PFSK-1 (cell line): ENCODE measurements around the gene SGSH.

Source experiments
- FOXP2 ChIP-seq: optimal IDR thresholded peaks from 2 replicates; pipeline ENCODE3; 2011; ENCODE audit warnings: borderline replicate concordance, control low read depth, inconsistent platforms; ENCODE audit not compliant: insufficient read depth; ENCODE audit errors: extremely low read length, extremely low read depth
- POLR2AphosphoS5 ChIP-seq: IDR thresholded peaks from 2 replicates; pipeline ENCODE4 v1.6.1; 2012; ENCODE audit warnings: low read depth, mild to moderate bottlenecking, control low read depth, low read length, moderate library complexity
- REST ChIP-seq, 2 experiments: IDR thresholded peaks; 2 replicates each; pipeline versions ENCODE4 v1.6.1 to v1.8.0; 2011 to 2012; ENCODE audit warnings: low read depth in 2 of 2, low read length in 2 of 2, control low read depth in 1 of 2, inconsistent platforms in 1 of 2, mild to moderate bottlenecking in 1 of 2, moderate library complexity in 1 of 2; ENCODE audit not compliant: insufficient read depth in 1 of 2
- SIN3A ChIP-seq: IDR thresholded peaks from 2 replicates; pipeline ENCODE4 v1.6.1; 2012; ENCODE audit warnings: mild to moderate bottlenecking, low read length, moderate library complexity, borderline replicate concordance; ENCODE audit not compliant: insufficient read depth
- TAF1 ChIP-seq: IDR thresholded peaks from 2 replicates; pipeline ENCODE4 v1.6.1; 2012; ENCODE audit warnings: low read length, control low read depth, borderline replicate concordance; ENCODE audit not compliant: insufficient read depth

The SGSH gene

DNA sequence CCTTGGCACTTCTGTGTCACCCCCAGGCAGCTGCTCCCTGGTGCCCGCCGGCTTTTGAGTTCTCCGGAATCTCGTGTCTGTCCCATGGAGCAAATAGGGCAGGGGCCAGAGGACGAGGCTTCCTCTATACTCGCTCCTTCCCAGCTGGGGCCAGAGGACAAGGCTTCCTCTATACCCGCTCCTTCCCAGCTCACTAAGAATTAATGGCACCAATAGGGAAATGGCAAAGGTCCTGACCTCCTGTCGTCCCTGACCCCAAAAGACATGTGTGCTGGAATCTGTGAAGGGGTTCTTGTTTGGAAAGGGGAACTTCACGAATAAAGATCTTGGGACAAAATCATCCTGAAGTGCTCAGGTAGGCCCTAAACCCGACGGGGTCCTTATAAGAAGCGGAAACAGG is 7.6 kb downstream of the SGSH start:
- no peak for TF ChIP-seq POLR2AphosphoS5
- TF ChIP-seq SIN3A, result no peak
- no peak for TF ChIP-seq FOXP2
- no peak for TF ChIP-seq REST (IDR thresholded peaks at IDR 0.05; ENCODE audit: insufficient read depth in 1 of 2, low read depth in 2 of 2, low read length in 2 of 2)
- no peak for TF ChIP-seq TAF1

- TF ChIP-seq FOXP2, result no peak
- TF ChIP-seq POLR2AphosphoS5, result no peak
- TF ChIP-seq SIN3A, result no peak
- TF ChIP-seq REST (IDR thresholded peaks at IDR 0.05; ENCODE audit: insufficient read depth in 1 of 2, low read depth in 2 of 2, low read length in 2 of 2), result no peak
- no peak for TF ChIP-seq TAF1
Observed at GRCh38 chr17:80212109-80212508, 8.0 kb downstream of the SGSH start.

DNA sequence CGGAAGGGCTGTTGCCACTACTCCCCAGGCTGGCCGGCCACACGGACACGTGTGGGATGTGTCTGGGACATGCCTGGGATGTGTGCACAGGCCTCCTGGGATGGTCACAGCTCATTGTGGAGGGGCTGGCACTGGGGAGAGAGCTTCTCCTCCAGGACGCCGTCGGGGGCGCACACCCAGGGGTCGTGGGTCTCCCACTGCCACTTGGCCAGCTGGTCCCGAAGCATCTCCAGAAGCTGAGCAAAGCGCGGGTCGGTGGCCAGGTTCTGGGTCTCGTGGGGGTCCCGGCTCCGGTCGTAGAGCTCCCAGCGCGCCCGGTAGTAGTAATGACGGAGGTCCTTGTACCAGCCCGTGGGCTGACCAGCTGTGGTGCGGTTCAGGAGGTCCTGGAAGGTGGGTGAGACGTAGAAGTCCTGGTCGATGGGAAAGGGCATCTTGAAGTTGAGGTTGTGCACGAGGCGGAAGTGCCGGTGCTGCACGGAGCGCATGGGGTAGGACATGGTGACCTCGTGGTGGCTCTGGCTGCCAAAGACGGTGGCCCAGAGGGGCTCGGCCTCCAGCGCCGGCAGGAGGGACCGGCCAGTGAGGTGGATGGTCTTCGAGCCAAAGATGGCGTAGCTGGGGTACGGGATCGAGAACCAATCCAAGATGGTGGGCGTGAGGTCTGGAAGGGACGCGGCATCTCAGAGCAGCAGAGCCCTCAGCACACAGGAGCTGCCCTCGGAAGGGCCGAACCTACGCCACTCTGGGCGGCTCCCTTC is 9.6 kb downstream of the SGSH start:
- no peak for TF ChIP-seq TAF1
- no peak for TF ChIP-seq REST (IDR thresholded peaks at IDR 0.05; ENCODE audit: insufficient read depth in 1 of 2, low read depth in 2 of 2, low read length in 2 of 2)
- no peak for TF ChIP-seq FOXP2
- no peak for TF ChIP-seq POLR2AphosphoS5
- TF ChIP-seq SIN3A, result no peak

DNA sequence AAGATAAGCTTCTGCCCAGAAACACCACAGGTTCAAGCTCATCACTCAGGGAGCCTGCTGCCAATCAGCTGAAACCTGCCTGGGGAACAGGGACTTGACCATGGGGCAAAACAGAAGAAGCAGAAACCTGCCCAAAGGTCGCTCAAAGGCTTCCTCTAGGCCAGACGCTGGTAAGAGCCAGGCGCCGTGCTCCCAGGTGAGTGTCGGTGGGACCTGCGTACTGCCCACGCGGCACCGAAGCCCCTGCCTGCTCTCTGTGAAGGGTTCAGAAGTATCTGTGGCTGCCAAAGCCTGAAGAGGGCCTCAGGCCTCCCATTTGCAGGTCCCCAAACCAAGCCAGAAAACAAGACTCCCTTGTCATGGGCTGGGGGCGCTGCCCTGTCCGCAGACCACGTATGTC is 10.4 kb downstream of the SGSH start:
- TF ChIP-seq REST (IDR thresholded peaks at IDR 0.05; ENCODE audit: insufficient read depth in 1 of 2, low read depth in 2 of 2, low read length in 2 of 2), result no peak
- no peak for TF ChIP-seq TAF1
- TF ChIP-seq POLR2AphosphoS5, result no peak
- no peak for TF ChIP-seq FOXP2
- TF ChIP-seq SIN3A, result no peak
